Measurements from ENCODE around the gene RTKN. TPM values are rescaled to one million over a fixed set of nuclear protein-coding genes. Genes with fewer than 3 reads are reported as not detected.

The RTKN gene
- total RNA-seq, 1 donor from 2014 or later, result 18.0 TPM

DNA sequence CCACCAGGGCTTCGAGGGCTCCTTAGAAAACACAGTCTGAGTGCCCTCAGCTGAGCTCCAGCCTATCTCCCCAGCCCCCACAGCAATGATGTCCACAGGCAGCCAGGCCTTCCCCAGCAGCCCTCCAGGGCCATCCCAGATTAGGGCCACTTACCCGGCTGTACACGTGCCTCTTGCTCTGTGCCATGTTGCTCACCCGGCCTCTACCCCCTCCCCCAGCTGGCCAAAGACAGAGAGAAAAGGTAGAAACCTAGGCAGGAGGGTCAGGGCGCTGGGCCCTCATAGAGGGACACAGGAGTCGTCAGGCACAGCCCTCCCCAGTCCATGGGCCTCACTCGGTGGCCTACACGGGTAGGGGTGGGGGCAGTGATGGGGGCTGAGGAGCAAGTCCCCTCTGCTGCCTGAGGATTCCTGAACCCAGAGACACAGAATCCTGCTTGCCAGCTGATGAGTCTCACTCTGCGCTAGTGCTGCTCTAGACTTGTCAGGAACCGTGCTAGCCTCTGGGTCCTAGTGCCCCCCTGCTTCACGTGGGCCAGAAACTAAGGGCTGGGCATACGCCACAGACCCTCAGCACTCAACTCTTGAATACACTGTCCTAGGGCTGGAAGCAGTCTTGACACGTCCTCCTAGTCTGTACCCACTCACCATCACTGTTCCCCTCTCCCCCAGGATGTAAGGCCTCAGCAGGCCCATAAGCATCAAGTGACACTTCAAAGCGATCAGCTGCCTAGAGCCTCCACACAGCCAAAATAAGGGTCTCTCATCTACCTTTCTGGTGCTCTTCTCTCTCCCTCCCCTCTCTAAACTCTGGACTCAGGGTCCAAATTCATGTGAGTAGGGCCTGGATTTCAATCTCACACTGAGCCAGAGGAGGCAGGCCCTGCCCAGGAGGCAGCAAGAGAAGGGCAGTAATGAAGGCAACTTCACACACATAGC lies 61.6 kb downstream of the RTKN start, which contains the start of gene DCTN1:
Gene DCTN1, minus strand, starts transcription at position 461 of the 939 bp plus-strand sequence. Its CDS starts 274 bp downstream, at position 187.
- DNase-seq (ENCODE audit: low read depth in 2 of 2), result peak; percentile 28 to 52

DNA sequence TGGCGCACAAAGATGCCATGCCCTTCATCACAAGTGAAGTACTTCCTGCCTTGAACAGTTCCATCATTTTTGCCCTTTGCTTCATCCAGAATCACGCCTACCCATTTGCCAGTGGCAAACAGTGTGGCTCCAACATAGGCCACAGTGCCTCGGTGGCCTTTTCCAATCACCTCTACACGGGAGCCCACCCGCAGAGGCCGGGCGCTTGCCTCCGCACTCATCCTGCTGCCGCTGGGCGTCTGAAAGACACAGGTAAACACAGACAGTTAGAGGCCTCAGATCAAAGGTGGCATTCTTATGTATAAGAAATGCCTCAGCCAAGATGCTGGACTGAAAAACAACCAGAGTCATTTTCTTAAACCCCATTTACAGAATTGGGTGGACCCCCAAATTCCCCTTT lies 63.7 kb downstream of the RTKN start:
- DNase-seq (ENCODE audit: low read depth in 2 of 2), result no peak

DNA sequence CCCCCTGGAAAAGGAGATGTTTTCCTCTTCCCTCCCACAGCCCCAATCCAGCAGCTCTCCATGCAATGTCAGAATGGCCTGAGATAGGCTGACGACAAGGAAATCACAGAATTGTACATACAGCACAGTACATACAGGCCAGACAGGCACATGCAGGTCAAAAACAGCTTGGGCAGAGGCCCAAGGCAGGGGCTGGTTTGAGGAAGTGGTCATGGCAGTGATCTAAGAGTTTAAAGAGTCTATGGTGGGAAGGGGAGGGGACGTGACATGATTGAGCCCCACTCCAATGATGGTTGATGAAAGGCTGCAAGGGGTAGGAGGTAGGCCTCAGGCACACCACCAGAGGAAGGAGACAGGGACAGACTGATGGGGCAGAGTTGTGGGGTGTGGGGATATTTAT lies 65.9 kb downstream of the RTKN start:
- DNase-seq (ENCODE audit: low read depth in 2 of 2), result no peak

Other genes with a start within 250 kb of the RTKN start
- 42.0 and 46.8 TPM in 2 replicates for gene MTHFD2, start 243.3 kb downstream of the RTKN start, total RNA-seq
- under 0.01 and 0.25 TPM in 2 replicates for gene SLC4A5, start 98.5 kb downstream of the RTKN start, total RNA-seq
- 105 and 136 TPM in 2 replicates for gene DCTN1, start 61.6 kb downstream of the RTKN start, total RNA-seq
- under 0.01 and 0.13 TPM in 2 replicates for gene C2orf81, start 20.3 kb downstream of the RTKN start, total RNA-seq
- 36.7 and 37.6 TPM in 2 replicates for gene WDR54, start 20.2 kb downstream of the RTKN start, total RNA-seq
- 4.1 and 7.1 TPM in 2 replicates for gene INO80B, start 13.2 kb upstream of the RTKN start, total RNA-seq
- gene WBP1, start 16.5 kb upstream of the RTKN start, total RNA-seq, result 35.3 and 49.9 TPM in 2 replicates
- 40.4 and 57.1 TPM in 2 replicates for gene MOGS, start 23.4 kb upstream of the RTKN start, total RNA-seq
- 27.3 and 31.3 TPM in 2 replicates for gene MRPL53, start 30.7 kb upstream of the RTKN start, total RNA-seq
- gene CCDC142, start 41.1 kb upstream of the RTKN start, total RNA-seq, result 9.1 and 13.1 TPM in 2 replicates
- 5.3 and 7.3 TPM in 2 replicates for gene TTC31, start 41.1 kb upstream of the RTKN start, total RNA-seq
- 0.39 and 0.51 TPM in 2 replicates for gene LBX2, start 57.7 kb upstream of the RTKN start, total RNA-seq
- 8.1 and 11.0 TPM in 2 replicates for gene PCGF1, start 65.8 kb upstream of the RTKN start, total RNA-seq
- not detected in 2 replicates for gene TLX2, start 72.5 kb upstream of the RTKN start, total RNA-seq
- under 0.01 TPM in 1 of 2 replicates, not detected in the other for gene DQX1, start 84.3 kb upstream of the RTKN start, total RNA-seq
- gene AUP1, start 87.8 kb upstream of the RTKN start, total RNA-seq, result 84.3 and 113 TPM in 2 replicates
- gene HTRA2, start 88.0 kb upstream of the RTKN start, total RNA-seq, result 40.3 and 51.7 TPM in 2 replicates
- 0.77 and 2.0 TPM in 2 replicates for gene LOXL3, start 112.0 kb upstream of the RTKN start, total RNA-seq
- 20.9 and 27.1 TPM in 2 replicates for gene DOK1, start 112.8 kb upstream of the RTKN start, total RNA-seq
- gene M1AP, start 206.4 kb upstream of the RTKN start, total RNA-seq, result not detected in 2 replicates
- gene SEMA4F, start 212.3 kb upstream of the RTKN start, total RNA-seq, result 2.6 and 5.1 TPM in 2 replicates

Data from dermis microvascular lymphatic vessel endothelial cell (primary cell).